Fibroblast of lung (primary cell): ENCODE data around the gene NASP.

Experiments
- CTCF ChIP-seq, 2 donors: IDR thresholded peaks in 1 of 2; conservative IDR thresholded peaks in 1 of 2; 1 replicate in 1 of 2; 2 replicates in 1 of 2; pipeline ENCODE4 v1.5.1; 2011 to 2012; ENCODE audit warnings: low read length in 2 of 2, control low read depth in 1 of 2, inconsistent platforms in 1 of 2, low read depth in 1 of 2, mild to moderate bottlenecking in 1 of 2
- EZH2 ChIP-seq: IDR thresholded peaks from 2 replicates; pipeline ENCODE4 v1.5.1; 2012; ENCODE audit warnings: low read length, control low read depth, mild to moderate bottlenecking; ENCODE audit errors: missing control alignments

GRCh38 chr1:45659222-45659621 is 75.4 kb downstream of the NASP start:
- TF ChIP-seq EZH2 (no peak), CTCF (conservative IDR thresholded peaks at IDR 0.05 in 1 of 2, IDR thresholded peaks at IDR 0.05 in 1 of 2; ENCODE audit: low read depth in 1 of 2, low read length in 2 of 2) (no peak)
